ENCODE results near the gene PCDHB7. TPM values are rescaled to one million over a fixed set of nuclear protein-coding genes. Genes with fewer than 3 reads are reported as not detected.
A peak's percentile ranks its signal among the peaks of the same experiment; 100 is the strongest.
"Not testable (repeated sequence)": the region's sequence is repeated elsewhere in the genome, so short reads cannot be mapped to it uniquely, and the experiment has no call there.

The PCDHB7 gene
- total RNA-seq, 3 donors from 2014 or later (not counting 1 experiment from before 2014, with no cell fraction given), result not detected

- peaks cover 0 to 29% of the 10 kb centered on the region in 2 donors for H3K27me3 Mint-ChIP-seq (ENCODE audit: low read depth in 2 of 2)
- ATAC-seq; H3K4me1 Mint-ChIP-seq; H3K9me3 Mint-ChIP-seq; H3K36me3 ChIP-seq (ENCODE audit: control insufficient read depth, insufficient read depth, low read length); H3K9me3 ChIP-seq (ENCODE audit: control insufficient read depth, insufficient read depth, low read length); intact Hi-C loops (cut with micrococcal nuclease); DNase-seq; H3K27ac ChIP-seq (ENCODE audit: low read length); H3K4me1 ChIP-seq (ENCODE audit: control insufficient read depth, insufficient read depth, low read length); H3K36me3 Mint-ChIP-seq; H3K27me3 ChIP-seq (ENCODE audit: control insufficient read depth, insufficient read depth, low read length); H3K27ac Mint-ChIP-seq; H3K4me3 ChIP-seq (ENCODE audit: low read length); H3K4me3 Mint-ChIP-seq: not testable (repeated sequence)
- WGBS (ENCODE audit: insufficient coverage), result 45% methylated on average over 15 of the region's 26 CpGs
These were observed 43.6 kb downstream of the PCDHB7 start for GRCh38 chr5:141216035-141216434.

DNA sequence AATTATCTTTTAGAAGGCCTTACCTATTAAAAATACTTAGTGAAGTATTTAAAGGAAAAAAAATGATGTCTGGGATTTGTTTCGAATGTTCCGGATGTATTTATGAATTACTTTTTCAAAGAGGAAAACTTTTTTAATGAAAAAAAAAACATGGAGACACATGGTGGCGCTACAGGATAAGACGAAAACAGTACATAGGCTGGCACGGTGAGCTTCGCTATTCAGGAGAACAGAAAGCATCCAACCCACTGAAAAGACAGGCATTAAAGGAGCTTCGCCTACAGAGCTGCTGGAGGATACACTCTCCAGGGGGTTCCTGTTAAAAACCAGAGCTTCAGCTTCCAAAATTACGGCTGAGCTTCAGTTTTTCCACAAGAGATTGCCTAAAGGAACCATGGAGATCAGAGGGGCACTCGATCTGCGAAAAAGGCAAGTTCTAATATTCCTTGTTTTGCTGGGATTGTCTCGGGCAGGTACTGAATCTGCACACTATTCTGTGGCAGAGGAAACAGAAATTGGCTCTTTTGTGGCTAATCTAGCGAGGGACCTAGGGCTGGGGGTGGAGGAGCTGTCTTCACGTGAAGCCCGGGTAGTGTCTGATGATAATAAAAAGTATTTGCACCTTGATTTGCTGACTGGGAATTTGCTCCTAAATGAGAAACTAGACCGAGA is 50.8 kb downstream of the PCDHB7 start, which contains the start of gene PCDHB14:
PCDHB14 (plus strand) TSS at position 232 of the 672 bp plus-strand sequence; CDS start at position 395, 163 bp downstream.
- ATAC-seq (no peak), DNase-seq (peak in 1 of 2 donors; percentile 44)
- WGBS (ENCODE audit: insufficient coverage), result 28% methylated on average over 15 of the region's 15 CpGs
- Histone ChIP-seq H3K9me3 (ENCODE audit: control insufficient read depth, insufficient read depth, low read length) (no peaks in the 10 kb centered on the region), H3K4me3 (ENCODE audit: low read length) (no peak within 1 kb of the TSS), H3K27me3 (ENCODE audit: control insufficient read depth, insufficient read depth, low read length) (peaks cover 2% of the 10 kb centered on the region), H3K27ac (ENCODE audit: low read length) (no peak within 1 kb of the TSS), H3K36me3 (ENCODE audit: control insufficient read depth, insufficient read depth, low read length) (no peaks in the 10 kb centered on the region), H3K4me1 (ENCODE audit: control insufficient read depth, insufficient read depth, low read length) (no peaks in the 10 kb centered on the region)
- Mint-ChIP-seq H3K27me3 (ENCODE audit: low read depth in 2 of 2) (peaks cover 0 to 12% of the 10 kb centered on the region in 2 donors), H3K4me1 (no peaks in the 10 kb centered on the region), H3K9me3 (peaks cover 2 to 5% of the 10 kb centered on the region in 2 donors), H3K36me3 (no peaks in the 10 kb centered on the region), H3K27ac (no peak within 1 kb of the TSS), H3K4me3 (no peak within 1 kb of the TSS)
- intact Hi-C loops (cut with micrococcal nuclease), result loop anchor here (10.0 kb wide), 1 partner anchor 342 kb away; no protein-coding TSS in a partner anchor
- no peak for TF ChIP-seq CTCF (IDR thresholded peaks at IDR 0.05)

DNA sequence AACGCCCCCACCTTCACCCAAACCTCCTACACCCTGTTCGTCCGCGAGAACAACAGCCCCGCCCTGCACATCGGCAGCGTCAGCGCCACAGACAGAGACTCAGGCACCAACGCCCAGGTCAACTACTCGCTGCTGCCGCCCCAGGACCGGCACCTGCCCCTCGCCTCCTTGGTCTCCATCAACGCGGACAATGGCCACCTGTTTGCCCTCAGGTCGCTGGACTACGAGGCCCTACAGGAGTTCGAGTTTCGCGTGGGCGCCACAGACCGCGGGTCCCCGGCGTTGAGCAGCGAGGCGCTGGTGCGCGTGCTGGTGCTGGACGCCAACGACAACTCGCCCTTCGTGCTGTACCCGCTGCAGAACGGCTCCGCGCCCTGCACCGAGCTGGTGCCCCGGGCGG is 52.4 kb downstream of the PCDHB7 start:
- not testable (repeated sequence) for H3K36me3 Mint-ChIP-seq; H3K4me1 ChIP-seq (ENCODE audit: control insufficient read depth, insufficient read depth, low read length); H3K9me3 Mint-ChIP-seq; H3K27me3 ChIP-seq (ENCODE audit: control insufficient read depth, insufficient read depth, low read length); ATAC-seq; DNase-seq; H3K4me3 ChIP-seq (ENCODE audit: low read length); H3K4me3 Mint-ChIP-seq; H3K4me1 Mint-ChIP-seq; H3K36me3 ChIP-seq (ENCODE audit: control insufficient read depth, insufficient read depth, low read length); H3K27ac Mint-ChIP-seq; H3K9me3 ChIP-seq (ENCODE audit: control insufficient read depth, insufficient read depth, low read length); H3K27ac ChIP-seq (ENCODE audit: low read length); H3K27me3 Mint-ChIP-seq (ENCODE audit: low read depth in 2 of 2)
- intact Hi-C loops (cut with micrococcal nuclease), result loop anchor here (10.0 kb wide), 1 partner anchor 340 kb away; no protein-coding TSS in a partner anchor
- WGBS (ENCODE audit: insufficient coverage), result 33% methylated on average over 24 of the region's 40 CpGs

- H3K27ac Mint-ChIP-seq; H3K36me3 ChIP-seq (ENCODE audit: control insufficient read depth, insufficient read depth, low read length); H3K4me3 Mint-ChIP-seq; H3K4me1 ChIP-seq (ENCODE audit: control insufficient read depth, insufficient read depth, low read length); H3K4me3 ChIP-seq (ENCODE audit: low read length); H3K27me3 ChIP-seq (ENCODE audit: control insufficient read depth, insufficient read depth, low read length); ATAC-seq; H3K36me3 Mint-ChIP-seq; DNase-seq; H3K27ac ChIP-seq (ENCODE audit: low read length); H3K27me3 Mint-ChIP-seq (ENCODE audit: low read depth in 2 of 2); H3K9me3 Mint-ChIP-seq; H3K4me1 Mint-ChIP-seq; H3K9me3 ChIP-seq (ENCODE audit: control insufficient read depth, insufficient read depth, low read length): not testable (repeated sequence)
- 35% methylated on average over 23 of the region's 30 CpGs for WGBS (ENCODE audit: insufficient coverage)
- intact Hi-C loops (cut with micrococcal nuclease), result loop anchor here (10.0 kb wide), 1 partner anchor 339 kb away; no protein-coding TSS in a partner anchor
These were observed 53.0 kb downstream of the PCDHB7 start for GRCh38 chr5:141225421-141225820.

Other genes starting within 250 kb of the PCDHB7 start
- not detected for gene PCDHAC1, start 246.3 kb upstream of the PCDHB7 start, total RNA-seq
- not detected for gene PCDHAC2, start 206.2 kb upstream of the PCDHB7 start, total RNA-seq
- gene PCDHB1, start 121.3 kb upstream of the PCDHB7 start, total RNA-seq, result not detected
- gene PCDHB2, start 78.0 kb upstream of the PCDHB7 start, total RNA-seq, result not detected
- not detected for gene PCDHB3, start 72.2 kb upstream of the PCDHB7 start, total RNA-seq
- gene PCDHB4, start 50.8 kb upstream of the PCDHB7 start, total RNA-seq, result not detected
- gene PCDHB5, start 37.4 kb upstream of the PCDHB7 start, total RNA-seq, result not detected
- gene PCDHB6, start 22.6 kb upstream of the PCDHB7 start, total RNA-seq, result not detected
- gene PCDHB8, start 5.1 kb downstream of the PCDHB7 start, total RNA-seq, result not detected
- gene PCDHB16, start 9.7 kb downstream of the PCDHB7 start, total RNA-seq, result not detected
- under 1 TPM in 1 of 3 donors, not detected in 2; 0.15 TPM for gene PCDHB9, start 14.5 kb downstream of the PCDHB7 start, total RNA-seq
- under 1 TPM in 1 of 3 donors, not detected in 2; 0.15 TPM for gene PCDHB10, start 19.7 kb downstream of the PCDHB7 start, total RNA-seq
- gene PCDHB11, start 27.0 kb downstream of the PCDHB7 start, total RNA-seq, result not detected
- not detected for gene PCDHB12, start 36.1 kb downstream of the PCDHB7 start, total RNA-seq
- not detected for gene PCDHB13, start 41.3 kb downstream of the PCDHB7 start, total RNA-seq
- gene PCDHB14, start 50.7 kb downstream of the PCDHB7 start, total RNA-seq, result not detected
- not detected for gene PCDHB15, start 72.8 kb downstream of the PCDHB7 start, total RNA-seq
- under 1 TPM in 1 of 3 donors, not detected in 2; 0.73 TPM for gene SLC25A2, start 131.4 kb downstream of the PCDHB7 start, total RNA-seq
- 10 to 100 TPM; 77.3 to 96.1 (median 89.4) TPM for gene TAF7, start 148.1 kb downstream of the PCDHB7 start, total RNA-seq
- gene PCDHGA1, start 157.9 kb downstream of the PCDHB7 start, total RNA-seq, result not detected
- gene PCDHGA2, start 166.1 kb downstream of the PCDHB7 start, total RNA-seq, result not detected
- gene PCDHGA3, start 171.2 kb downstream of the PCDHB7 start, total RNA-seq, result not detected
- under 1 TPM in 1 of 3 donors, not detected in 2; 0.10 TPM for gene PCDHGB1, start 177.5 kb downstream of the PCDHB7 start, total RNA-seq
- gene PCDHGA4, start 182.4 kb downstream of the PCDHB7 start, total RNA-seq, result under 1 TPM in 2 of 3 donors, not detected in 1; 0.24 to 0.30 TPM
- gene PCDHGB2, start 187.3 kb downstream of the PCDHB7 start, total RNA-seq, result 1 to 10 TPM in 1 of 3 donors, under 1 TPM in 2; 0.36 to 1.5 (median 0.49) TPM
- gene PCDHGA5, start 191.5 kb downstream of the PCDHB7 start, total RNA-seq, result under 1 TPM; 0.12 to 0.30 (median 0.20) TPM
- gene PCDHGB3, start 197.6 kb downstream of the PCDHB7 start, total RNA-seq, result under 1 TPM in 2 of 3 donors, not detected in 1; 0.52 to 0.68 TPM
- under 1 TPM; 0.20 to 0.75 (median 0.21) TPM for gene PCDHGA6, start 201.2 kb downstream of the PCDHB7 start, total RNA-seq
- under 1 TPM in 2 of 3 donors, not detected in 1; 0.26 to 0.68 TPM for gene PCDHGA7, start 210.1 kb downstream of the PCDHB7 start, total RNA-seq
- gene PCDHGB4, start 215.1 kb downstream of the PCDHB7 start, total RNA-seq, result under 1 TPM in 2 of 3 donors, not detected in 1; 0.31 to 0.40 TPM
- gene PCDHGA8, start 220.0 kb downstream of the PCDHB7 start, total RNA-seq, result under 1 TPM; 0.07 to 0.28 (median 0.09) TPM
- 1 to 10 TPM; 1.3 to 4.2 (median 3.1) TPM for gene PCDHGB5, start 225.3 kb downstream of the PCDHB7 start, total RNA-seq
- gene PCDHGA9, start 230.1 kb downstream of the PCDHB7 start, total RNA-seq, result 1 to 10 TPM in 2 of 3 donors, under 1 TPM in 1; 0.61 to 1.7 (median 1.0) TPM
- 1 to 10 TPM; 2.1 to 5.9 (median 2.9) TPM for gene PCDHGB6, start 235.4 kb downstream of the PCDHB7 start, total RNA-seq
- gene PCDHGA10, start 240.3 kb downstream of the PCDHB7 start, total RNA-seq, result 1 to 10 TPM in 2 of 3 donors, under 1 TPM in 1; 0.61 to 2.6 (median 2.1) TPM
- 1 to 10 TPM in 2 of 3 donors, under 1 TPM in 1; 0.68 to 1.6 (median 1.2) TPM for gene PCDHGB7, start 245.0 kb downstream of the PCDHB7 start, total RNA-seq
- 1 to 10 TPM in 1 of 3 donors, under 1 TPM in 2; 0.40 to 1.2 (median 0.83) TPM for gene PCDHGA11, start 248.4 kb downstream of the PCDHB7 start, total RNA-seq

Measured in natural killer cell (primary cell).